Activated B cell treated with CpG ODN at 0.5 μM for 24 hours (primary cell): Measurements from ENCODE around the gene ASB2. TPM values are rescaled to one million over a fixed set of nuclear protein-coding genes. Genes with fewer than 3 reads are reported as not detected.
A peak's percentile ranks its signal among the peaks of the same experiment; 100 is the strongest.

ENCODE experiments used
- ATAC-seq: fragments of 200-7000 bp; cut with Tn5 transposase; one replicate; pipeline ENCODE4 v1.10.0; 2021; ENCODE audit warnings: low read depth, mild to moderate bottlenecking, moderate library complexity
- CTCF ChIA-PET: fragments of 350-600 bp; sonication (Branson Sonifier 250); formaldehyde crosslinking; loops from one replicate; lab custom pipeline; 2021; ENCODE audit warnings: antibody characterized with exemption; lab: Charles Lee
- POLR2A ChIA-PET: fragments of 350-600 bp; sonication (Branson Sonifier 250); formaldehyde crosslinking; loops from one replicate; lab custom pipeline; 2021; ENCODE audit warnings: antibody characterized with exemption; lab: Charles Lee
- DNase-seq: peaks from one replicate; pipeline ENCODE4 v3.0.0; 2022
- H3K27ac Mint-ChIP-seq: one replicate; pipeline ENCODE4 v1.8.0; 2020; ENCODE audit warnings: mixed read lengths
- H3K27me3 Mint-ChIP-seq: one replicate; pipeline ENCODE4 v1.8.0; 2021; ENCODE audit warnings: mixed read lengths
- H3K36me3 Mint-ChIP-seq: one replicate; pipeline ENCODE4 v1.8.0; 2021; ENCODE audit warnings: low read depth, mixed read lengths
- H3K4me1 Mint-ChIP-seq: one replicate; pipeline ENCODE4 v1.8.0; 2021; ENCODE audit warnings: mixed read lengths
- H3K4me3 Mint-ChIP-seq: one replicate; pipeline ENCODE4 v1.8.0; 2020; ENCODE audit warnings: mild to moderate bottlenecking, mixed read lengths
- H3K9me3 Mint-ChIP-seq: one replicate; pipeline ENCODE4 v1.8.0; 2020; ENCODE audit warnings: mixed read lengths
- CTCF ChIP-seq: fragments of 200-600 bp; IDR thresholded peaks from one replicate; pipeline ENCODE4 v1.8.0; 2022; ENCODE audit warnings: antibody characterized with exemption, mild to moderate bottlenecking
- intact Hi-C: fragments of 100-400 bp; cut with micrococcal nuclease; formaldehyde crosslinking; loops from one replicate; pipeline ENCODE4 v1.15.1; 2024
- total RNA-seq: library from RNA; stranded (reverse); gene quantifications from 2 replicates; pipeline ENCODE4 v1.2.3, GENCODE V29; 2022

Gene ASB2
- total RNA-seq, 1 donor from 2014 or later, result 3.1 TPM

- no peak overlapping the region for H3K4me3 Mint-ChIP-seq
- ChIA-PET CTCF (interaction anchor here (1.3 to 4.5 kb wide), 2 partner anchors 19 to 50 kb away, joined by 3 to 28 read pairs; no protein-coding TSS in a partner anchor), POLR2A (interaction anchor here (0.9 to 2.2 kb wide), 2 partner anchors 11 to 19 kb away, joined by 3 to 8 read pairs; no protein-coding TSS in a partner anchor)
- ATAC-seq, result peak; percentile 70
- H3K36me3 Mint-ChIP-seq, result no peaks in the 10 kb centered on the region
- peaks cover 24% of the 10 kb centered on the region for H3K27me3 Mint-ChIP-seq
- H3K4me1 Mint-ChIP-seq, result peaks cover 7% of the 10 kb centered on the region
- TF ChIP-seq CTCF, result no peak
- no peaks in the 10 kb centered on the region for H3K9me3 Mint-ChIP-seq
- no peak for DNase-seq
- no peak overlapping the region for H3K27ac Mint-ChIP-seq
- intact Hi-C loops, result loop anchor here (1.0 kb wide), 1 partner anchor 12 kb away; no protein-coding TSS in a partner anchor
Measured at GRCh38 chr14:93989939-93990338, 13.6 kb upstream of the ASB2 start.

- Mint-ChIP-seq H3K9me3 (no peaks in the 10 kb centered on the region), H3K27me3 (peaks cover 39% of the 10 kb centered on the region), H3K36me3 (no peaks in the 10 kb centered on the region), H3K27ac (no peak overlapping the region), H3K4me1 (peaks cover 7% of the 10 kb centered on the region), H3K4me3 (no peak overlapping the region)
- intact Hi-C loops, result no loop called here
- ATAC-seq (no peak), DNase-seq (no peak)
- POLR2A ChIA-PET, result no interaction called here
- no peak for TF ChIP-seq CTCF
- CTCF ChIA-PET, result no interaction called here
Measured at GRCh38 chr14:93987815-93988476, 11.6 kb upstream of the ASB2 start.

- no peak for ATAC-seq
- no peak for DNase-seq
- POLR2A ChIA-PET, result no interaction called here
- H3K4me1 Mint-ChIP-seq, result peaks cover 7% of the 10 kb centered on the region
- H3K27me3 Mint-ChIP-seq, result peaks cover 40% of the 10 kb centered on the region
- no peaks in the 10 kb centered on the region for H3K36me3 Mint-ChIP-seq
- intact Hi-C loops, result no loop called here
- TF ChIP-seq CTCF, result no peak
- H3K4me3 Mint-ChIP-seq, result no peak overlapping the region
- no peaks in the 10 kb centered on the region for H3K9me3 Mint-ChIP-seq
- no peak overlapping the region for H3K27ac Mint-ChIP-seq
- CTCF ChIA-PET, result interaction anchor here (1.5 kb wide), 1 partner anchor 48 kb away, joined by 5 read pairs; no protein-coding TSS in a partner anchor
Measured at GRCh38 chr14:93987376-93987775, 11.0 kb upstream of the ASB2 start.

GRCh38 chr14:93986955-93987354, 10.6 kb upstream of the ASB2 start:
- no peak for TF ChIP-seq CTCF
- POLR2A ChIA-PET, result interaction anchor here (0.7 kb wide), 1 partner anchor 66 kb away, joined by 3 read pairs; no protein-coding TSS in a partner anchor
- H3K27me3 Mint-ChIP-seq, result peaks cover 38% of the 10 kb centered on the region
- CTCF ChIA-PET, result interaction anchor here (1.5 to 1.7 kb wide), 2 partner anchors 16 to 47 kb away, joined by 5 to 6 read pairs; no protein-coding TSS in a partner anchor
- H3K27ac Mint-ChIP-seq, result no peak overlapping the region
- H3K4me1 Mint-ChIP-seq, result peaks cover 7% of the 10 kb centered on the region
- no peak overlapping the region for H3K4me3 Mint-ChIP-seq
- DNase-seq (no peak), ATAC-seq (no peak)
- H3K36me3 Mint-ChIP-seq, result no peaks in the 10 kb centered on the region
- no peaks in the 10 kb centered on the region for H3K9me3 Mint-ChIP-seq
- intact Hi-C loops, result no loop called here

GRCh38 chr14:93984987-93985410, 8.6 kb upstream of the ASB2 start:
- Mint-ChIP-seq H3K4me1 (peaks cover 7% of the 10 kb centered on the region), H3K9me3 (no peaks in the 10 kb centered on the region), H3K27ac (no peak overlapping the region), H3K4me3 (no peak overlapping the region), H3K36me3 (no peaks in the 10 kb centered on the region), H3K27me3 (peaks cover 38% of the 10 kb centered on the region)
- ATAC-seq (peak; percentile 47), DNase-seq (no peak)
- ChIA-PET CTCF (interaction anchor here (0.9 to 1.3 kb wide), 3 partner anchors 14 to 45 kb away, joined by 3 to 4 read pairs (median 4); no protein-coding TSS in a partner anchor), POLR2A (interaction anchor here (0.7 kb wide), 1 partner anchor 40 kb away, joined by 4 read pairs; no protein-coding TSS in a partner anchor)
- intact Hi-C loops, result no loop called here
- TF ChIP-seq CTCF, result no peak
